ENCODE data around the gene BBOX1.
"Not testable (repeated sequence)": the region's sequence is repeated elsewhere in the genome, so short reads cannot be mapped to it uniquely, and the experiment has no call there.

Gene BBOX1, protein sequence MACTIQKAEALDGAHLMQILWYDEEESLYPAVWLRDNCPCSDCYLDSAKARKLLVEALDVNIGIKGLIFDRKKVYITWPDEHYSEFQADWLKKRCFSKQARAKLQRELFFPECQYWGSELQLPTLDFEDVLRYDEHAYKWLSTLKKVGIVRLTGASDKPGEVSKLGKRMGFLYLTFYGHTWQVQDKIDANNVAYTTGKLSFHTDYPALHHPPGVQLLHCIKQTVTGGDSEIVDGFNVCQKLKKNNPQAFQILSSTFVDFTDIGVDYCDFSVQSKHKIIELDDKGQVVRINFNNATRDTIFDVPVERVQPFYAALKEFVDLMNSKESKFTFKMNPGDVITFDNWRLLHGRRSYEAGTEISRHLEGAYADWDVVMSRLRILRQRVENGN

DNA sequence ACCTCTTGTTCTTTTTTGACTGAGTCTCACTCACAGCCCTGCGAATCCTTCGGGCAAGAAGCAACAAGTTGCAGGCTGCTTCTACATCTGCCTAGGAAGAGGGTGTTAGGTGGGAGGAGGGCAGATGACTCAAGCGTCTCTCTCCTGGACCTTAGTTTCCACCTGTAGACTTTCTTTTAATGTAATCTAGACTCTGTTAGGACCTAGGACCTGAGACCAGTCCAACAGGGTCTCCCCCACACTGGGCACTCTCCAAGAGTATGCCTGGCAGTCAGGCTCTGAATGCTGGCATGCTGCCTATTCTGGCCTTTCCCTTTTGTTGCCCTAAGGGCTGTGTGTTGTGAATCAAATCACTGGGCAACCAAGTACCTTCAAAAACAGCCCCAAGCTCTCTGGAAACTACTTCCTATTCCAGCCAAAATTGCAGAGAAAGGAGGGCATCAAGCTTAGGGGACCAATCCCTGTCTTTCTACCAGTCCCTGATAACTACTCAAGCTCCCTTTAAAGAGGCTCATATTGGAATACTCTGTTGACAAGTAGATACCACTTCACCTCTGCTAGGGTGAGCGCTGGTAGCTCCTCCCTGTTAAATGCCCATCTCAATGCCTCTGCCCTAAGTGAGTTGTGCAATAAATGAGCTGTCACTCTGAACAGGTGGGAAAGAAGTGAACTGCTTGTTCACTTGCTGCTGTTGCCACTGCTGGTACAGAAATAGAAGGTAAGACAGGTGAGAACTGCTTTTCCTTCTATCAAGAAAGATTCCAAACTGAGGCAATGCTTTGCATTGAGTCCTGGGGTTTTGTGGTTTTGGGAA is at the start of gene BBOX1:
Gene BBOX1 (plus strand): TSS at position 514 of the 814 bp plus-strand sequence. CDS start 14,616 bp downstream, outside the sequence.
- DNase-seq (ENCODE audit: low read depth): no peak

GRCh38 chr11:26992031-26992541 is 48.5 kb upstream of the BBOX1 start:
- DNase-seq (ENCODE audit: low read depth): peak; percentile 78

DNA sequence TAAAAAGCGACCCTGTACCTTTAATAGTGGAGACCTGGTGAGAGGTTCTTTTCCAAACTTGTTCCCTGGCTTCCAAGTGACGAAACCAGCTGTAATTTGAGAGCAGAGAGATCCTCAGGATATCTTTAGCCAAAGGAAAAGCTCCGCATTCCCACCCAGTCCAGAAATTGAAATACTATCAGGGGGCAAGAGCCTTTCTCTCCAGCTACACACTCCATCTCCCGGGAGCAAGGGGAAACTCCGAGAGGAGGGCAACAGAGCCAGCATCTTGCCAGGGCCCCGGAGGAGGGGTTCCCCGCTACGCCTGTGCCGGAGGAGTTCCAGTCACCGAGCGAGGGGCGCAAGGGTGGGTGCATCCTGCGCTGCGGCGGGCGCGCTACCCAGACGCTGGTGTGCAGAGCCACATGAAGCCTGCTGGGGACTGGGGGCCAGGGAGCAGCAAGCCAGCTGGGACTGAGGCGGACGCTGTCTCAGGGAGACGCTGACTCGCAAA is 46.6 kb upstream of the BBOX1 start, which contains the start of gene FIBIN:
Gene FIBIN (plus strand): TSS at position 148 of the 493 bp plus-strand sequence. CDS start 415 bp downstream, outside the sequence.
- DNase-seq (ENCODE audit: low read depth): peak; percentile 59

DNA sequence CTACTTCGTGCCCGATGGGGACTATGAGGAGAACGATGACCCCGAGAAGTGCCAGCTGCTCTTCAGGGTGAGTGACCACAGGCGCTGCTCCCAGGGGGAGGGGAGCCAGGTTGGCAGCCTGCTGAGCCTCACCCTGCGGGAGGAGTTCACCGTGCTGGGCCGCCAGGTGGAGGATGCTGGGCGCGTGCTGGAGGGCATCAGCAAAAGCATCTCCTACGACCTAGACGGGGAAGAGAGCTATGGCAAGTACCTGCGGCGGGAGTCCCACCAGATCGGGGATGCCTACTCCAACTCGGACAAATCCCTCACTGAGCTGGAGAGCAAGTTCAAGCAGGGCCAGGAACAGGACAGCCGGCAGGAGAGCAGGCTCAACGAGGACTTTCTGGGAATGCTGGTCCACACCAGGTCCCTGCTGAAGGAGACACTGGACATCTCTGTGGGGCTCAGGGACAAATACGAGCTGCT is 46.0 kb upstream of the BBOX1 start:
- DNase-seq (ENCODE audit: low read depth): no peak

- no peak for DNase-seq (ENCODE audit: low read depth)
Measured at GRCh38 chr11:26995701-26996460, 44.7 kb upstream of the BBOX1 start.

- DNase-seq (ENCODE audit: low read depth): no peak
Measured at GRCh38 chr11:26997378-26997777, 43.2 kb upstream of the BBOX1 start.

DNA sequence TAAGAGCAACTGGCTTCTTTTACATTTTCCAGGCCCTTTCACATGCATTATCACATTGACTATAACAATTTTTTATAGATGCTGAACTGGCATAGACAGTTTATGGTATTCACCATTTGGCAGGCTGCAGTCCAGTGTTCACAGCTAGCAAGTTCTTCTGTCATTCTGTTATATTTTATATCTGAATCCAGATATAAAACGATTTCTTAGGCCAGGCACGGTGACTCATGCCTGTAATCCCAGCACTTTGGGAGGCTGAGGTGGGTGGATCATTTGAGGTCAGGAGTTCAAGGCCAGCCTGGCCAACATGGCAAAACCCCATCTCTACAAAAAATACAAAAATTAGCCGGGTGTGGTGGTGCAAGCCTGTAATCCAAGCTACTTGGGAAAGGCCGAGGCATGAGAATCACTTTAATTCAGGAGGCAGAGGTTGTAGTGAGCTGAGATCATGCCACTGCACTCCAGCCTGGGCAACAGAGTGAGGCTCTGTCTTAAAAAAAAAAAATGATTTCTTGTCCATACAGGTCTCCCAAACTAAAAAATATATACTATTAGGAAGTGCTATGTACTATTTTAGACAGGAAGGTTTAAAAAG is 39.4 kb upstream of the BBOX1 start:
- not testable (repeated sequence) for DNase-seq (ENCODE audit: low read depth)

DNA sequence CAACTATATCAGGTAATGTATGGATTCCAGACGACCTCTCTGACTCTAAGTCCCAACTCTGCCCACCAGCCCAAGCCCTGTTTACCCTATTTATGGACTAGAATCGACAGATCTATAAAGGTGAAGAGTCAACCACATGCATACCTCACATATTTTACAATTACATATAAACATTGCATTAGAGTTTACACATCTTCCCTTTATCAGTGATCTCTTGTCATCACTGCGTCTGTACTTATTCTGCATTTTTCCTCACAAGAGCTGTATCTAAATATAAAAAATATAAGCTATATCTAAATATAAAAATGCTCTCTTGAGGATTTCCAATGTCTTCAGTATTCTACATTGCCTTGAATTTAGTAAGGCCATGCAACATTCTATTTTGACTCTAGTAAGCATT is 38.2 kb upstream of the BBOX1 start:
- DNase-seq (ENCODE audit: low read depth): no peak

GRCh38 chr11:27002838-27003237 is 37.8 kb upstream of the BBOX1 start:
- no peak for DNase-seq (ENCODE audit: low read depth)

DNA sequence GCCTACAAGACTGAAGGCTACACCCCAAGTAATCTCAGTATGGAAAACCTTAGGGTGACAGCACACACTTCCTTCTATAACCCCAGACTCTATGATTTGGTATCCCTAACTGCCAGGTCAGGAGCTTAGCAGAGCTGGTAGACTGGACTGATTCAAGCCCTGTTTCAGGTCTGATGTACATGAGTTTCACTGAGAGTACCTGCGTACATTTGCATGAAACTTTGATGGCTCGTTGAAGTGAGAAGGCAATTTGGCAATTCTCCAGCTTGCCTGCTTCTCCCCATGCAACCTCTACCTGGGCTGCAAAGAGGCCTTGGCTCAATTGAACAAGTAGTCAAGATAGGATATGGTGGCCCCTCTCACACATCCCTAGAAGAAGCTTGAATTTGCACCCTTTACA is 36.5 kb upstream of the BBOX1 start:
- no peak for DNase-seq (ENCODE audit: low read depth)

- DNase-seq (ENCODE audit: low read depth): no peak
Measured at GRCh38 chr11:27008811-27009535, 31.6 kb upstream of the BBOX1 start.

DNA sequence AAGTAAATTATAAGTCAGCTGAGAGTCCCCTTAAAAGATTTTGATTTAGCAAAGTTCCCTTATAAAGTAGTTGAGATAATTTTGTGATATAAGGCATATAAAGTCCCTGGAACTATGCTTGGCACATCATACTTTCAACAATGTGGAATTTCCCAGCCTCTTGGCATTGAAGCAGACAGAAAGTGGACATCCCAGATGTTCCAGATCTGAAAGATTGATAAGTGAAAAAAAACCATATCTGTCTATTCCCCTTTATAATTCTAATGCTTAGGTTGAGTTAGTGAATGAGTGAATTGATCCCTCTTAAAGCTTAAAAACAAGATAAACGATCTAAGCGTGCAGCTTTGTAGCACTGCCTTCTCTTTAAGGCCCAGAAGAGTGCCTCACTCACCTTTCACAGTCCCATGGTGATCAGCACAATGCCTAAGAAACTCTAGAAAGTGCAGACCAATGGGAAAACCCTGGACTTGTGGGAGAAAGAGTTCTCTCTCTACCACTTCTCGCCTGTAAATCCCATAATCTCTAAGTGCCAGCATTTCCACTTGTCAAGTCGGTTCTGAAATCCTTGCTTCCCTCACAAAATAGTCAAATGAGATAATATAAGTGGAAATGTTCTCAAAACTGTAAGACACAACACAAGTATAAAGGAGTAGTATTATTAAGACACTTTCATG is 28.9 kb upstream of the BBOX1 start:
- no peak for DNase-seq (ENCODE audit: low read depth)

GRCh38 chr11:27012234-27012921 is 28.2 kb upstream of the BBOX1 start:
- no peak for DNase-seq (ENCODE audit: low read depth)

DNA sequence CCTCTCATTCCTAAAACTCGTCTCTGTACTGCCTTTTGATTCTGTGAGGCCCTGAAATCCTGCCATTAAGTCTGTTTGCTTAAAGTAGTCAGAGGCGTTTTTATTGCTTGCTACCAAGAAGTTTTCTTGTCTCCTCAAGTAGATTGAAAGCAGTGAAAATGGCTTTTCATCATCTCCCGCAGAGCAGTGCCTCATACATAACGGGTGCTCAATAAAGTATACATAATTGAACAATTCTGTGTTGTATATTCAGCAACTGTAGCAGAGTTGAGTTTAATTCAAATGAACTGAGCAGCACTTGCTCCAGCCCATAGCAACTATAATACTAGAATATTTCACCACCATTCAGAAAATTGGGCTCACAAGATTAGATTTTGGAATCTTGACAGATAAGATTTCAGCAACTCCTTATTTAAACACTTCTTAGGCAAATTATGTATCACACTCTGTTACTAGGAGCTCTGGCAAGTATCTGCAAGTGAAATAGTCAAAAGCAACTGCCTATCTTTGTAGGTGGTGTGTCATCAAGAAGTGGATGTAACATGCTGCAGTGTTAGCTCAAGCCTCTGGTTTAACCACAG is 26.7 kb upstream of the BBOX1 start:
- no peak for DNase-seq (ENCODE audit: low read depth)

DNA sequence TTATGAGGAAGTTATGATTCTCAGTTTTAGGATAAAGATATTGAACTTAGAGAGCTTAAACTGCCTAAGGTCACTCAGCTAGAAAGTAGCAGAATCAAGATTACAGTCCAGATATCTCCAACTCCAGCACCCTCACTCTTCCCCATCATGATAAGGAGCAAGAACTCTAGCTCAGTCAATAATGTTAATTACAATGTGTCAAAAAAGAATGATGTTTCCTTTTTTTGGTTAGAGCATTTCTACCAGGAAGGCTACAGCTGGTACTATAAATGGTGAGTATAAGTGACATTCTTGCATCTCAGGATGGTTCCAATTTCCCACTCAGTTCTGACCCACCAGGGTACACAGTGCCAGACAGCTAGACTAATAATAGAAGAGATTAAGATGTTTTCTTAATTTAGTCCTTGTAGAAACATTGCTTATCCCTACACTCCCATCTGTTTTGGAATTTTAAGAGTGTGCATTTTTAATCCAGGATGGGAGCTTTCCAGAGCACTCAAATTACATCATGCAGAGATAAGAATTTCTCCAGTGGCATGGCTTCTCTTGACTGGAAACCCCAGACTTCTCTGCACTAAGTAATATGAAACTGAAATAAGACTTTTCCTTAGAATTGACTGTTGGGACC is 21.6 kb upstream of the BBOX1 start:
- no peak for DNase-seq (ENCODE audit: low read depth)

- no peak for DNase-seq (ENCODE audit: low read depth)
Measured at GRCh38 chr11:27020751-27021150, 19.9 kb upstream of the BBOX1 start.

GRCh38 chr11:27022659-27023251 is 17.9 kb upstream of the BBOX1 start:
- DNase-seq (ENCODE audit: low read depth): no peak

GRCh38 chr11:27024865-27025264 is 15.8 kb upstream of the BBOX1 start:
- DNase-seq (ENCODE audit: low read depth): no peak
